CD4-positive, alpha-beta T cell treated with Interleukin-17A for 4 hours (primary cell): Measurements from ENCODE around the gene ATP5PD.
A peak's percentile ranks its signal among the peaks of the same experiment; 100 is the strongest.
"Not testable (repeated sequence)": the region's sequence is repeated elsewhere in the genome, so short reads cannot be mapped to it uniquely, and the experiment has no call there.

Source experiments
- DNase-seq: peaks from one replicate; pipeline ENCODE4 v3.0.0-alpha.2; 2020; ENCODE audit warnings: mixed read lengths

Gene ATP5PD

GRCh38 chr17:75077072-75077495 is 30.3 kb upstream of the ATP5PD start:
- no peak for DNase-seq

- DNase-seq = no peak
Observed at GRCh38 chr17:75075597-75076336, 29.0 kb upstream of the ATP5PD start.

GRCh38 chr17:75074532-75074931 is 27.8 kb upstream of the ATP5PD start:
- DNase-seq = no peak

DNA sequence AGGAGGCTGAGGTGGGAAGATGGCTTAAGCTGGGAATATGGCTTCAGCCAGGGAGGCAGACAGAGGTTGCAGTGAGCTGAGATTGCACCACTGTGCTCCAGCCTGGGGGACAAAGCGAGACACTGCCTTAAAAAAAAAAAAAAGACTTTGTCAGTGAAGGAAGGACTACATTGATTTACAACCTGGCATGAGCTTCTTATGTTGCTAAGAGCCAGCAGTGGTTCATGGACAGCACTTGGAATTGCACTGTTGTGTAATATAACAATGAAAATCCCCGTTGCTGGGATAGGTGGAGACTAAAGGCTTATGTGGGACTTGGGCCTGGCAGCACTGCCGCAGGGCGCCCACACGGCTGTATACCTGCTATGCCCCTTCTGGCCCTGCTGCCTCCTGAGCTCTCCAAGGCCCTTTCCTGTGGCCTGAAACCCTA is 26.9 kb upstream of the ATP5PD start:
- no peak for DNase-seq

- DNase-seq = not testable (repeated sequence)
Observed at GRCh38 chr17:75072909-75073308, 26.1 kb upstream of the ATP5PD start.

DNA sequence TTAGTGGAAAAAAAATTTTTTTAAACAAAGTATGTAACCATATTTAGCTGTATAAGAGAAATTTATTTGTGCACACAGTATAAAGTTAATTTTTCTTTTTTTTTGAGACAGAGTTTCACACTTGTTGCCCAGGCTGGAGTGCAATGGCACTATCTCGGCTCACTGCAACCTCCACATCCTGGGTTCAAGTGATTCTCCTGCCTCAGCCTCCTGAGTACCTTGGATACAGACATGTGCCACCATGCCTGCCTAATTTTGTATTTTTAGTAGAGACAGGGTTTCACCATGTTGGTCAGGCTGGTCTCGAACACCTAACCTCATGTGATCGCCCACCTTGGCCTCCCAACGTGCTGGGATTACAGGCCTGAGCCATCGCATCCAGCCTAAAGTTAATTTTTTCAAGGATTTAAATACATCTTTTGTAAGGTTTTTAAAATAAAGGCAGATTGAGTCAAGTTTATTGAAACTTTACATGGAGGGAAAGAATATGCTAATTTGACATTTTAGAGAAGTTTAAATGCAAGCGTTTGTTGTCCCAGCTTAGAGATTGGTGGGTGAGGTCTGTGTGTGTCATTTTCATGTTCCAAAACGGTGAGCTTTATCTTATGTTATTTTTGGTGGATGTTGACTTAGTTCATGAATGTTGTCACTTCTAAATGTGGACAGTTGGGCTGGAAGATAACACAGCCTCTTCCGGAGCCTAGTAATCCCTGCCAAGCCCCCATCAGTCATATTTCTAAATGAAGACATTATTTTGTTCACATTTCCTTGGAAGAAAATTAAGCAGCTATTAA is 24.9 kb upstream of the ATP5PD start:
- DNase-seq = not testable (repeated sequence)

DNA sequence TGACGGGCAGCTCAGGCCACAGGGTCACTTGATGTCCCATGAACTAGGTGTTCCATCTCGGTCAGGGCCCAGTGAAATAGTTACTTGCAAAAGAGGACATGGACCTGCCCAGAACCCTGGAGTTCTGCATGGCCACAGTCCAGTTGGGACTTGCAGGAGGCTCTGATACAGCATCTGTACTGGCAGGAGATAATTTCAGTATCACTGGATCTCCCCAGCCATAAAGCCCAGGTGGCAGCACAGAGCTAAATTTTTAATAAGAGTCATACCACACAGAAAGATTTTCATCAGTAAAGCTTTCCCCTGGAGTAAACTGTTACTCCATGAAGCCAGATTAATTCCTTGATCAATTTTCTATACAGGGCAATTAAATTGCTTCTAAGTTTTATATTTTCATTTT is 23.0 kb upstream of the ATP5PD start:
- peak; percentile 32 for DNase-seq

GRCh38 chr17:75068750-75069149 is 22.0 kb upstream of the ATP5PD start:
- DNase-seq = no peak

GRCh38 chr17:75067856-75068255 is 21.1 kb upstream of the ATP5PD start:
- DNase-seq = peak; percentile 50

DNA sequence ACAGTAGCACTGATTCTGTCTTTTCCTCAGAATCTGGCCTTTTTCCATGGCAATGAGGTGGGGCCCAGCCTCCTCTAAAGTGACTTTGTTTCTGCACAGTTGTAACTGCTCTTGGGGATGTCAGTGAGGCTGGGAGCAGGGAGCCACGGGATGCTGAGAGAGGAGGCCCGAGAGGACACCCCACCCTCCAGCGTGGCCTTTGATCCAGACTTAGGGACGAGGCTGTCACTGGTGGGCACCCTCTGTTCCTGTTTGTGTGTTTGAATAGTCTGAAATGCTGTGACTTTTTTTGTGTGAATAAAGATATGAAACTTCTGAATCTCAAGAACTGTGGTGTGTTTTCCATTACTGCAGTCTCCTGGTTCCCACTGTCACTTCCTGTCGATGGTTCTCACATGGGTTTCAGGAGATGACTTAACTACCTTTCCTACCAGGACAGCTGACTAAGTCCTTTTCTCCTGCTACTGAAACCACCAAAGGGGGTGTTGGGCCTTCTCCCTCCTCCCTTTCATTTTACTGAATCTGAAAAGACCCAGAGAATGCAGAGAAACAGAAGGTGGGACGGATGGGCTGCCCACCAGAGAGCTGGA is 18.9 kb upstream of the ATP5PD start:
- DNase-seq = no peak

GRCh38 chr17:75064867-75065561 is 18.2 kb upstream of the ATP5PD start:
- DNase-seq = no peak

- no peak for DNase-seq
Observed at GRCh38 chr17:75064460-75064859, 17.7 kb upstream of the ATP5PD start.

DNA sequence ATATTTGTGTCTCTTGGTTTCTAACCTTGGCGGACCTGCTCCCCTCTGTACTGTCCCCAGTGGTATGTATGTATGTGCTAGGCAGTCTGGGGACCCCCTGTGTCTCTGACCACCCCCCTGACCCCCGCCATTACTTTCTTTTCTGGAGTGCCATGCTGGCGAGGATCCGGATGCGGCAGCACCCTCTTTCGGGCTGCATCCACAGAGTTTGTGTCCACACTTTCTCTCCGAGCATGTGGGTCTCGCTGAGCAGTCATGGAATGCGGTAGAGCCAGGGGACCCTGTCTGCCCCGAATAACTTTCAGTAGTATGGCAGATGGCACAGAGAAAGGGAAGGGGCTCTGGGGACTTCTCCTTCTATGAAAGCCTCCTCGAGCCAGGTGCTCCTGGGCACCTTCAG is 17.3 kb upstream of the ATP5PD start:
- no peak for DNase-seq

DNA sequence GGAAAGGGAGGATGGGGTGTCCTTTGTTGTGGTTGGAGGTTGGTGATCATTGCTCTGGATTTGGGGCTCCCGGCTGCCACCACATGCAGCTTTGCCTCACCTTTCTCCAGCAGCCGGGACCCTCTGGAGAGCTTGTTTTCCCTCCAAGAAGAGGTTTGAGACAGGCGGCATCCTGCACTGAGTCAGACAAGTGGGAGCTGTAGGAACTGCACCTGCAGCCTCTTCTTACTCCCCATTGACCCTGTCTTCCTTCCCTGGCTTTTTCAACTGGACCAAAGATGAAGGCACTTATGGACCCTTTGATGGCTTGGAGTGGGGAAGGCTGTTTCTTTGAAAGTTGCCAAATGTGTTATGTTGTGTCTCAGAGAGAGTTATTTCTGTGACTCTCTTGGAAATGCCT is 16.9 kb upstream of the ATP5PD start:
- DNase-seq = no peak

GRCh38 chr17:75063201-75063600 is 16.4 kb upstream of the ATP5PD start:
- DNase-seq = no peak

DNA sequence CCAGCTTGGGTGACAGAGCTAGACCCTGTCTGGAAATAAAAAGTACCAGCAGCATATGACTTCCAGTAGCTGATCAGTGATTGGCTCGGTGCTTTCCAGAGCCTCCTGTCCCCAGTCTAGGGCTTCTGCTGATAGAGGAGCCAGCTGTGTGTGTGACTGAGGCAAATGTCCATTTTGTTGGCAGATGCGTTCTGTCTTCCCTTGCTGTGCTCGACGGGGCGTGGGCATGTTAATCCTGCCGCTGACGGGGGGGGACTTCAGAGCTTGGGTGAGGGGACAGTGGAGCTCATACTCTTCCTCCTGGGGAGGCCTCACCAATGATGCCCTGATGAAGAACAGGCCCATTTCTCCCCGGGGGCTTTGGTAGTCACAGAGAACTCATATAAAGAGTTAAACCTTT is 14.8 kb upstream of the ATP5PD start:
- DNase-seq = no peak

DNA sequence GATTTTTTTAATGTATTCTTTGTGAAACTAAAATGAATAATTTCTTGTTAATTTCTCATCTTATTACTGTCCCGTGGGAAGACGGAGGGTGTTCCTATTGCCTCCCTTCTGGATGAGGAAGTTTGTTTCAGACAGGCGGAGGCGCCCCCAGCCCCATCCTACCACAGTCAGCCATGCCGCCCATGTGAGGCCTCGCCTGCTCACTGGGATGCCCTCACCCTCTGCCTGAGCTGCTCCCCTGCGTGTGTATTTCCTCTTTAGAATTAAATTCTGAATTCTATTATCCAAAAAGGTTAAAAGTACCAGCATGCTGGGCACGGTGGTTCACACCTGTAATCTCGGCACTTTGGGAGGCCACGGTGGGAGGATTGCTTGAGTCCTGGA is 14.3 kb upstream of the ATP5PD start:
- no peak for DNase-seq

GRCh38 chr17:75060434-75061054 is 13.8 kb upstream of the ATP5PD start:
- no peak for DNase-seq

DNA sequence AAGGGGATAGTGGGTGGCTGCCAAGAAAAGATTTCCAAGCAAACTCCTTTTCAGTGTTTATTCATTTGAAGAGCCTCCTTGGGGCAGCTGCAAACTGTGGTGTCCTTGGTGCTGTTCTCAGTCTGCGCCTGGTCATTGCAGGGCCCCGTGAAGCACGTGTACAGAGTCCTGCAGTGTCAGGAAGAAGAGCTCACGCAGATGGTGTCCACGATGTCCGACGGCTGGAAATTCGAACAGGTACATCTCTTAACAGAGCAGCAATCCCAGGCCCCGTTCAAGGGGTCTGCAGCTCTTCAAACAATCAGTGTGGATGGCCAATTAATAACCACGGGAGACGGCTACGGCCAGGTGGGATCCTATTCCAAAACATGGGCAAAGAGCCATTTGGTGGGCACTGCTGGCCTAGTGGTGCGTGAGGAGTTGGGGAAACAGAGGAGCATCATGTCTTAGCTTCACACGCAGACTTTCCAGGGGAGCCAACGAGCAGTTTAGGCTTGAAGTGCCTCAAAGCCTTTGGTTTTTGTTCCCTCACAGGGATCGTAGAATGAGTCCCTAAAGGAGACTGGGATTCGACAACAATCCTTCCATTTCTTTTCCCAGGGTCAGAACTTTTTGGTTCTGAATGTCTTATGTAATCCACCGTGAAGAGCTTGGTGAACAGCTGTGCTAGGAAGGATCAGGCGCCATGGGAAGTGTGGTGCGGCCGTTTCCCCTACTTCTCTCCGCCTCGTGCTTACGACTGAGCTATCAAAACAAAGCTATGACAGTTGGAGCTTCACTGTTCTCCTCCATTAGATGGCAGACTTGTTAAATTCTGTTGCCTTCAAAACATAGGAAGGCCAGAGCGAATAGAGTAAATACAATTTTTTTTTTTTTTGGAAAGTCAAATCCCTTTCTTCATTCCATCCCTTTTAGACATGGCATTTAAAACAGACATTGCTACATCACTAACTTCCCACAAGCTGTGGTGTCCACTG is 12.9 kb upstream of the ATP5PD start:
- DNase-seq = peak; percentile 30

- DNase-seq = no peak
Observed at GRCh38 chr17:75051941-75052340, 5.2 kb upstream of the ATP5PD start.

GRCh38 chr17:75049706-75050105 is 2.9 kb upstream of the ATP5PD start:
- DNase-seq = no peak

DNA sequence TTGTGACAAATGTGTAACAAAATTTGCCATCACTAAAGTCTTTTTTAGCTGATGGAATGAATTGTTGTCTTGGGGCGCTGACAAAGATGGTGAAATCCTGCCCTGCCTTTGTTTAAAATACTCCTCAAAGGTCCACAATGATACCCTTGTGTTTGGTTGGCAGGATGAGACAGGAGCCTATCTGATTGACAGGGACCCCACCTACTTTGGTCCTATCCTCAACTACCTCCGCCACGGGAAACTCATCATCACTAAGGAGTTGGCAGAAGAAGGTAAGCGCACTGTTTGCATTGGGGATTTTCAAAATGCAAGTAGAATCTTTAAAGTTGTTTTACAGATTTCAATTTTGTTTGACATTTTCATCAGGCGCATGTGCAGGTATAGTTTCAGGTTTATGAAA is 2.3 kb upstream of the ATP5PD start:
- no peak for DNase-seq
